Measurements from ENCODE around the gene AFAP1.

GRCh38 chr4:7966281-7967062, 26.8 kb upstream of the AFAP1 start:
- no peak for TF ChIP-seq CTCF (IDR thresholded peaks at IDR 0.05)
- no peak for TF ChIP-seq POLR2A (IDR thresholded peaks at IDR 0.05)

Data from lower leg skin (tissue), 3 donors.